NB4 (cell line): Measurements from ENCODE around the gene SLC1A6.
"Not testable (repeated sequence)": the region's sequence is repeated elsewhere in the genome, so short reads cannot be mapped to it uniquely, and the experiment has no call there.

Experiments used
- DNase-seq: peaks from one replicate; pipeline ENCODE4 v3.0.0; 2010; ENCODE audit warnings: low read depth
- H3K4me3 ChIP-seq: one replicate; pipeline ENCODE4 v1.5.1; 2011; ENCODE audit warnings: mild to moderate bottlenecking, low read depth, low read length, moderate library complexity
- CTCF ChIP-seq: IDR thresholded peaks from one replicate; pipeline ENCODE4 v1.5.1; 2012; ENCODE audit warnings: low read depth, low read length
- MAX ChIP-seq: IDR thresholded peaks from 2 replicates; pipeline ENCODE4 v1.6.1; 2011; ENCODE audit warnings: low read depth, low read length
- MYC ChIP-seq: IDR thresholded peaks from 2 replicates; pipeline ENCODE4 v1.6.1; 2011; ENCODE audit warnings: low read depth, low read length
- POLR2A ChIP-seq: IDR thresholded peaks from 2 replicates; pipeline ENCODE4 v1.6.1; 2011; ENCODE audit warnings: mild to moderate bottlenecking; ENCODE audit not compliant: insufficient read length; ENCODE audit errors: extremely low read depth

The SLC1A6 gene

GRCh38 chr19:14950421-14950820 lies 29.2 kb downstream of the SLC1A6 start:
- DNase-seq = no peak
- no peak overlapping the region for H3K4me3 ChIP-seq
- TF ChIP-seq MYC (no peak), POLR2A (no peak), CTCF (no peak), MAX (no peak)

GRCh38 chr19:14949876-14950275 lies 29.8 kb downstream of the SLC1A6 start:
- TF ChIP-seq MAX = no peak
- no peak for TF ChIP-seq CTCF
- no peak for TF ChIP-seq MYC
- no peak for TF ChIP-seq POLR2A
- DNase-seq = no peak
- no peak overlapping the region for H3K4me3 ChIP-seq

- not testable (repeated sequence) for H3K4me3 ChIP-seq, DNase-seq
Measured at GRCh38 chr19:14949413-14949812, 30.3 kb downstream of the SLC1A6 start.

GRCh38 chr19:14944456-14944855 lies 35.2 kb downstream of the SLC1A6 start:
- TF ChIP-seq CTCF (no peak), MAX (no peak), POLR2A (no peak), MYC (no peak)
- DNase-seq = no peak
- H3K4me3 ChIP-seq = no peak overlapping the region

GRCh38 chr19:14943601-14944000 lies 36.1 kb downstream of the SLC1A6 start:
- H3K4me3 ChIP-seq = no peak overlapping the region
- TF ChIP-seq MYC (no peak), MAX (no peak), POLR2A (no peak), CTCF (no peak)
- DNase-seq = peak; percentile 49

GRCh38 chr19:14941189-14941588 lies 38.5 kb downstream of the SLC1A6 start, which contains the start of gene OR7C2:
Gene OR7C2 (plus strand): TSS chr19:14941489. CDS start chr19:14941489, 0 bp downstream.
- no peak within 1 kb of the TSS for H3K4me3 ChIP-seq
- DNase-seq = no peak
- TF ChIP-seq MYC = no peak
- no peak for TF ChIP-seq MAX
- no peak for TF ChIP-seq POLR2A

GRCh38 chr19:14940266-14940665 lies 39.4 kb downstream of the SLC1A6 start:
- DNase-seq = no peak
- TF ChIP-seq POLR2A (no peak), MAX (no peak), MYC (no peak)
- H3K4me3 ChIP-seq = no peak overlapping the region
